Esophagus mucosa (tissue), 1 donor: ENCODE measurements around the gene PGAM5. TPM values are rescaled to one million over a fixed set of nuclear protein-coding genes. Genes with fewer than 3 reads are reported as not detected.
A peak's percentile ranks its signal among the peaks of the same experiment; 100 is the strongest.

Experiments
- ATAC-seq: fragments of 200-7000 bp; cut with Tn5 transposase; one replicate; pipeline ENCODE4 v1.9.1; 2020
- total RNA-seq: library from RNA; stranded (reverse); gene quantifications from one replicate; pipeline ENCODE4 v1.2.4, GENCODE V29; 2023
- donor health status: DM: yes; HTN: yes; CAD: no.

Gene PGAM5
- total RNA-seq, 1 donor from 2014 or later: 49.8 TPM

DNA sequence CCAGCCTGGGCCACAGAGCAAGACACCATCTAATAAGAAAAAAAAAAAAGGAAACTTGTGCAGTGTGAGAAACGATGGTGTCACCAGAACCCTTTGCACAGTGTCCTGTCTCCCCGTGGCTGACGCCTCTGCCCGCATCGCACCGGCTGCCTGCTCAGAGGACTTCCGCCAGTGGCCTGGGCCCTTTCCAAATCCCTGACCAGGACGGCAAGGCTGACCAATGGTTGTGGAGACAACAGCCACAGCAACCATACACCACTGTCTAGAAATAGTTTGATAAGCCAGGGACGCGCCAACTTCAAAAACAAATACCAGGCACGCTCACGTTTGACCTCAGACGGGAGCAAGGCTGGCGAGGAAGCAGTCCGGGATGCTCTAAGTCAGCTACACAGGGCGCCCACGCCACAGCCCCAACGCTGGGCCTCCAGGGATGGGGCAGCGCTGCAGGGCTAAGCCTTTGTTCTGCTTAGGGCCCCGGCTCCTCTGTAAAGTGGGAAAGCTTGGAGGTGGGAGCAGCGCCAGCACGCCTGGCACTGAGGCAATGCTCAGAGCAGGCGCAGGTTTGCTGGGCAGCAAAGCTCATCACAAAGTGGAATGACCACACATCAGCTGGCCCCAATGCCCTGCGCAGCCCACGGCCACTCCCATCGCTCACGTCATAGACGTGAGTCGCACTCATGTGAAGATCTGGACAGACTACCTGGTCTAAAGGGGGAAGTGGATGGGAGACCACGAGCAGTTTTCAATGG is 12.5 kb downstream of the PGAM5 start:
- ATAC-seq: peak; percentile 12

DNA sequence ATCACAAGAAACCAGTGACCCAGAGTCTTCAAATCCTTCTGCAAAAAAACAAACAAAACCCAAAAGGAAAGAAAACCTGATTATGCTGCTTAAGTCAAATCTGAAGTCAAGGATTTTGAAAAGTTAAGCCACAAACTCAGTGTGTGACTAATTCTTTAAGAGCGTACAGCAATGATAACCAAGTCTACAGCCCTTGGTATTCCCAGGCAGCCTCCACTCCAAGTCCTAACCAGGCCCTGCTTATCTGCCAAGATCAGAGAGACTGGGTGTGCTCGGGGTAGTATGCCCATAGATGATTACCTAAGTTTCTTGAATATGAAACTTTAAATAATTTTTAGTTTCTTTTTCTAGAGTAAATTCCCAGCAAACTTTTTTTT is 13.1 kb downstream of the PGAM5 start:
- no peak for ATAC-seq

GRCh38 chr12:132724506-132725241 is 14.0 kb downstream of the PGAM5 start:
- no peak for ATAC-seq

- ATAC-seq: no peak
Measured at GRCh38 chr12:132726386-132726785, 15.7 kb downstream of the PGAM5 start.

DNA sequence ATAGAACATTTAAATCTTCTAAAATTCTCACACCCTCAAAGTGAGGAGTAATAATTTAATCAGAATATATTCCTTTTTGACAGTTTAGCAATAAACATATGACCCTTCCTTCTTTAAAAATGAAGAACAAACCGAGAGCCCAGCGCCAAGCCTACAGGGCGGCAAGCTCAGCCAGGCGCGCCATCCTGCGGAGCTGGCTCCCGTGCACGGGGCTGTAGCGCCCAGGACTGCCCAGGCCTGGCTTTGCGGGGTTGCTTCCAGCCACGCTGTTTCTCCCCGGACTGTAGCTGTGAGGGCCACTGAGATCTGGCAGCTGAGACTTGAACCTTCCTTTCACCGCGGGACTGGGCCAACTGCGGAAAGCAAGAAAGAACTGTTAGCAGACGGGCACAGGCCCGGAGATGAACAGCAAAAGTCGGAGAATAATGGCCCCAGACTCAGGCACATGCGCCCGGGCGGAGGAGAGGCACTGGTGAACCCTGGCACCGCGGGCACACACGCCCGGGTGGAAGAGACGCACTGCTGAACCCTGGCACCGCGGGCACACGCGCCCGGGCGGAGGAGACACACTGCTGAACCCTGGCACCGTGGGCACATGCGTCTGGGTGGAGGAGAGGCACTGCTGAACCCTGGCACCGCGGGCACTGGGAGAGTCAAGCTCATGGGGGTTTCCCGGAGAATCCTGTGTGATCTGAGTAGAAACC is 16.6 kb downstream of the PGAM5 start:
- ATAC-seq: peak; percentile 30

DNA sequence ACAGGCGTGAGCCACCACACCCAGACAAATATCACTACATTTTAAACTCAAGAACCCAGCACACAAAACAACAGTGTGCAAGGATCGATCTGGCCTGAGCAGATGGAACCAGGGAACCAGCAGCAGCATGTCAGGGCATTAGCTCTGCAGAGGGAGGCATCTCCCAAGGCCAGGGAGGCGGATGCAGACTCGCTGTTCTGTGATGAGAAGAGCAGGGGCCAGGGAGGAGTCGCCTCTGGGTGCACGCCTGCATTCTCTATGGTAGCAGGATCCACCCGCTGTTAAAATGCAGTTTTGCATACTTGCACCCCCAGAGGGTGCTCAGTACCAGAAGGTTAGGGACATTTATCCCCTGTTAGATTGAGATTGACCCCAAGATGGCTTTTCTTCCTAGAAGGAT is 17.9 kb downstream of the PGAM5 start:
- ATAC-seq: no peak

DNA sequence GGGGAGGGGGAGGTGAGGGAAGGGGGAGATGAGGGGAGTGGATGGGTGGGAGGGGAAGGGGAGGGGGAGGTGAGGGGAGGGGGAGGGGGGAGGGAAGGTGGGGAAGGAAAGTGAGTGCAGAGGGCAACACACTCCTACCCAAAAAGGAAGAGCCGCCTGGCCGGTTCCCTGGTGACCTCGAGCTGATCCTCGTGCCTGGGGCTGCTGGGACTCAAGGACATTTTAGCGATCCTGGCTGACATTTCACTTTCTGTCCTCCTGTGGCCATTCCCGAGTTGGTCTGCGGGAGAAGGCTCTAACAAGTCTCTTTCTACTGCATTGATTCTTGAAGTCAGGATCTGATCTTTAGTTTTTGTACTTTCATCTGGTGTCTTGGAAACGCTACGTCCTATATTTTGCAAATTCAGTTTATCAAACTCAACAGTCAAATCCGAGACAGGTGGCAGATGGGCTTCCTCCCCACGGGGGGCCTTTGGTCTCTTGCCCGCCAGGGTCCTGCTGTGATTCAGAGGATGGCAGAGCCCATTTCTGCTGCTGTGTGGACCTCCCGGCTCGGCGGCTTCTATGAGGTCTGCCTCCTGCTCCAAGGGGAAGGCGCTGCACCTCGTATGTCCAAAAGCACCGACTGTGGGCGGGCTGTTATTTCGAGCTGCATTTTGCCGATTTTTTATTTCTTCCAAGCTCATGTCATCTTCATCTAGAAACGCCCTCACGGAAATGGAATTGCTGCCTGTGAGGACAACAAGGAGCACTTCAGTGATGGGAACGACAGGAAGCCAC is 19.1 kb downstream of the PGAM5 start:
- no peak for ATAC-seq

GRCh38 chr12:132730353-132730752 is 19.7 kb downstream of the PGAM5 start:
- no peak for ATAC-seq

DNA sequence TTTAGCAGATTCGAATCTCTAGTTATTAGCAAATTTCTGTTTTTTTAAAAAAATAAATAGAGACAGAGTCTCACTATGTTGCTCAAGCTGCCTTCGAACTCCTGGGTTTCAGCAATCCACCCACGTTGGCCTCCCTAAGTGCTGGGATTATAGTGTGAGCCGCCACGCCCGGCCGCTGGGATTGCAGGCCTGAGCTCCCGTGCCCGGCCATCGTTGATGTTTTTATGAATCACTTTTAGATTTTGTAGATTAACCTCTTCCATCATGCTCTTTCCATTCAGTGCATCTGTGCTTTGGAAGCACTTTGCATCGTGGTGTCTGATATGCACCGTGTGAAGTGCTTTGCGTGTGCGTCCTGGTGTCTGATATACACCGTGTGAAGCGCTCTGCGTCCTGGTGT is 20.9 kb downstream of the PGAM5 start:
- no peak for ATAC-seq

- ATAC-seq: no peak
Measured at GRCh38 chr12:132734206-132734605, 23.6 kb downstream of the PGAM5 start.

GRCh38 chr12:132735496-132735895 is 24.9 kb downstream of the PGAM5 start:
- ATAC-seq: peak; percentile 24

- ATAC-seq: peak; percentile 13
Measured at GRCh38 chr12:132736378-132736777, 25.7 kb downstream of the PGAM5 start.

DNA sequence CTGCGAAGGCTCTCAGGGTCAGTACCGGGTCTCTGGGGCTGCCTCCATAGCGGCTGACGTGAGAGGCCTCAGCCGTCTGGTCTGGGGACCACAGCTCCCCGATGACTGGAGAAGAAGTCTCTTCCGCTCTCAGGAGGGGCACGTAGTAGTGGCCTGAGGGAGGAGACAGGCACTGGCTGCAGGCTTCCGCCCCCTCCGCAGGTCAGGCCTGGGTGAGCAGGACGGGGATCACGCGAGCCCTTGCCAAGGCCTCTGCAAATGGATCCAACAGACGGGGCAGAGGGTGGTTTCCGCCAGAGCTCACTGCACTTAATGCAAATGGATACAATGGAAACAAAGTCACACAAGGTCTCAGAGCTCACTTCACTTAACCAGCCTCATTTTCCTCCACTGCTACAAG is 26.3 kb downstream of the PGAM5 start:
- ATAC-seq: peak; percentile 30

- no peak for ATAC-seq
Measured at GRCh38 chr12:132739600-132740312, 29.1 kb downstream of the PGAM5 start.

DNA sequence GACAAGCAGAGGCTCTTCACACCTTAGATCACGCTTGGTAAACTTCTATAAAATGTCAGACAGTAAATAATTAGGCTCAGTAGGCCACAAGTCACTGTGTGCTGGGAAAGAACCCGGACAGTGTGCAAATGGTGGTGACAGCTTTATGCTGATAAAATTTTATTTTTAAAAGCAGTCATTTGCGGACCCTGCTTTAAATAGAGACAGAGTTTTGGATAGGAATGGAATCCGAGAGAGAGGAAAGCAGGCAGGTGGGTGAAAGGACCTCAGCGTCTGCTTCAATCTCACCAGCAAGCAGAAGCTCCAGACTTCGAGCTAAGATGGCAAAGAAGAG is 29.6 kb downstream of the PGAM5 start:
- ATAC-seq: no peak

- ATAC-seq: no peak
Measured at GRCh38 chr12:132740652-132741051, 30.0 kb downstream of the PGAM5 start.

DNA sequence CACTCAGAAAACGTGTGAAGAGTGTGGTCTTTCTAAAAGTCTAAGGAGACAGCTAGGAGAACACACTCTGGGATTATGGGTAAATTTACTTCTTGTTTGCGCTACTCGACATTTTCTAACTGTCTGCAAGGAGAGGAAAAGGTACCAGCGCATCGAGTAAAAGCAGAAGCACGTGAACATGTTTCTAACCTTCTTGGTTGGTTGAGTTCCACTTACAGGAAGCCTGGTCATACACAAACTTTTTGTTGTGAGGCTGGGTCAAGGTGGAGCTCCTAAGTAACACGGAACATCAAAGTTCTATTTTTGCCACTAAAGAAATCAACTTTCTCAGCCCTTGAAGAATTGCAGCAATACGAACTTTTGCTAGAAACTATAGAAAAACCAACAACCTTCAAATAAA is 31.0 kb downstream of the PGAM5 start:
- ATAC-seq: no peak

- ATAC-seq: no peak
Measured at GRCh38 chr12:132743831-132744230, 33.2 kb downstream of the PGAM5 start.

DNA sequence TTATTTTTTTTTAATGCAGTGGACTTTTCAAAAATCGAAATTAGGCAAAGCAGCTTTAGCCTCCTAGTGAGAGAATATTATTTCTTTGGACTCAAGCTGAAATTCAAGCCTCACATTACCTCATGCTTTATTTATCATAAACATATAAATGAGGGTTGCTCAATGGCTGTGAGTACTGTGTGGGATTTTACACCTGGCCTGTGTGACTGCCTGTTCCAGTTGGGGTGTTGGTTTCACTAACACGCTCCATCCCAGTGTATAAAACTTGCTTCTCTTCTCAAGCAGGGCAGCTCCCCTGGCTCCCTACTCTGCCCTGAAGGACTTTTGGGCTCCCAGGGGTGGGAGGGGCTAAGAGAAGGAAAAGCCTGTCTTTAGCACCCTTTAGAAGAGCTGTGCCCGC is 36.0 kb downstream of the PGAM5 start:
- ATAC-seq: peak; percentile 67

DNA sequence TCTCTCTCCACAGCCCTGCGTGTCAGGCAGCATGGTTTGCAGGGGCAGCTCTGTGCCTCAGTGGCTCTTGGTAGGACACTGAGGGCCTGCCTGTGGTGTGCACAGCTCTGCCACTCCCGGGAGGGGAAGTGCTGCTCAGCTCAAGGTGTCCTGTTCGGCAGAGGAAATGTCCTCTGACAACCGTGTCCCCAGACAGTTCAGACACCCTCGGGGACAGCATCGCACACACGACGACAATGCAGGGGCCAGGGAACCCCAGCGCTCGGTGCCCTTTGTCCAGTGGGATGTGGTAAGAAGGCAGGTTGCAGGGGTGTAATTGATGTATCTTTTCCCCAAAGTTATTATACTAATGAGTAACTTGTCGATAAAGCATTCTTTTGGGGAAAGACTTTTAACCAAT is 36.8 kb downstream of the PGAM5 start:
- no peak for ATAC-seq

DNA sequence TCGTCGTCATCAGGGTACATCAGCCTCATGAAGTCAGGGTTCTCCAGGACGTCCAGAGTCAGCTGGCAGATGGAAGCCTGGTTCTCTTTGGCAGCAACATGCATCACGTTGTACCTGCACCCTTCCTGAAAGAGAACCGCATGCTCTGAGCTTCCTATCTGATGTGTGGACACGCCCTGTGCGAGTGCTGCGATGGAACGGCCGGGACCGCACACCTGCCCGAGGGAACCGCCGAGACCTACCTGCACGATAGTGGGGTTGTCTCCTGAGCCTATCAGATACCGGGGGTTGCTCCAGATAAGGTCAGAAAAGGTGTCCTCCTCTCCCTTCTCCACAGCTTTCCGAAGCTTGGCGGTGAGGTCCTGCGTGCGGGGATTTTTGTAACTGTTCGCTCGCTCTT is 37.3 kb downstream of the PGAM5 start:
- no peak for ATAC-seq

- no peak for ATAC-seq
Measured at GRCh38 chr12:132748319-132748718, 37.7 kb downstream of the PGAM5 start.
